CD8-positive, alpha-beta memory T cell (primary cell): Measurements from ENCODE around the gene MIR17HG. TPM values are rescaled to one million over a fixed set of nuclear protein-coding genes. Genes with fewer than 3 reads are reported as not detected.

Experiments used
- CTCF ChIA-PET: fragments of 350-600 bp; sonication (Branson Sonifier 250); formaldehyde crosslinking; loops from one replicate; lab custom pipeline; 2021; ENCODE audit warnings: antibody characterized with exemption; lab: Charles Lee
- POLR2A ChIA-PET: fragments of 350-600 bp; sonication (Branson Sonifier 250); formaldehyde crosslinking; loops from one replicate; lab custom pipeline; 2021; ENCODE audit warnings: antibody characterized with exemption; lab: Charles Lee
- DNase-seq, 5 donors: peaks; one replicate each; pipeline versions ENCODE4 v3.0.0 to v3.0.0-alpha.2; 2020 to 2022; ENCODE audit warnings: mixed read lengths in 1 of 5
- H3K27ac ChIP-seq: one replicate; pipeline ENCODE4 v1.7.0; 2013; ENCODE audit warnings: low read depth, mild to moderate bottlenecking, low read length, moderate library complexity
- H3K27me3 ChIP-seq: 2 replicates; pipeline ENCODE4 v1.7.0; 2013; ENCODE audit warnings: low read length, mild to moderate bottlenecking; ENCODE audit not compliant: insufficient read depth, poor library complexity, severe bottlenecking
- H3K36me3 ChIP-seq: 2 replicates; pipeline ENCODE4 v1.7.0; 2013; ENCODE audit warnings: mild to moderate bottlenecking, low read length, moderate library complexity; ENCODE audit not compliant: insufficient read depth
- H3K4me1 ChIP-seq: 2 replicates; pipeline ENCODE4 v1.7.0; 2013; ENCODE audit warnings: mild to moderate bottlenecking, low read length, moderate library complexity; ENCODE audit not compliant: insufficient read depth
- H3K4me3 ChIP-seq: 2 replicates; pipeline ENCODE4 v1.7.0; 2013; ENCODE audit warnings: mild to moderate bottlenecking, low read length
- H3K9me3 ChIP-seq: 2 replicates; pipeline ENCODE4 v1.7.0; 2013; ENCODE audit warnings: mild to moderate bottlenecking, low read length
- H3K27ac Mint-ChIP-seq, 8 donors: one replicate each; pipeline ENCODE4 v1.8.0; 2020 to 2021; ENCODE audit warnings: mixed read lengths in 8 of 8, mild to moderate bottlenecking in 6 of 8, inconsistent platforms in 3 of 8, moderate library complexity in 3 of 8
- H3K27me3 Mint-ChIP-seq, 2 donors: one replicate each; pipeline ENCODE4 v1.8.0; 2020 to 2021; ENCODE audit warnings: mixed read lengths in 2 of 2, mild to moderate bottlenecking in 1 of 2, moderate library complexity in 1 of 2
- H3K36me3 Mint-ChIP-seq, 3 donors: one replicate each; pipeline ENCODE4 v1.8.0; 2020 to 2021; ENCODE audit warnings: mixed read lengths in 3 of 3, inconsistent platforms in 1 of 3, mild to moderate bottlenecking in 1 of 3
- H3K4me1 Mint-ChIP-seq, 3 donors: one replicate each; pipeline ENCODE4 v1.8.0; 2020 to 2021; ENCODE audit warnings: mixed read lengths in 3 of 3, inconsistent platforms in 1 of 3, mild to moderate bottlenecking in 1 of 3
- H3K4me3 Mint-ChIP-seq, 7 donors: one replicate each; pipeline ENCODE4 v1.8.0; 2020 to 2021; ENCODE audit warnings: mixed read lengths in 7 of 7, mild to moderate bottlenecking in 6 of 7, moderate library complexity in 4 of 7, inconsistent platforms in 2 of 7
- H3K9me3 Mint-ChIP-seq, 5 donors: one replicate each; pipeline ENCODE4 v1.8.0; 2020 to 2022; ENCODE audit warnings: mixed read lengths in 5 of 5, mild to moderate bottlenecking in 3 of 5, moderate library complexity in 2 of 5, inconsistent platforms in 1 of 5
- polyA plus RNA-seq: library from polyadenylated mRNA; unstranded; fragments of 300-500 nt; fragmentation: Illumina TruSeq; gene quantifications from one replicate; pipeline ENCODE4 v1.2.3, GENCODE V29; 2021
- total RNA-seq, 2 experiments: library from RNA; stranded (reverse); gene quantifications; one replicate each; pipeline ENCODE4 v1.2.3, GENCODE V29; 2021

The MIR17HG gene
- total and polyA plus RNA-seq, 3 experiments from 2014 or later, result 0.26 to 21.5 (median 21.0) TPM

- ChIA-PET CTCF (interaction anchor here (1.1 to 1.4 kb wide), 2 partner anchors 31 to 62 kb away, joined by 3 to 4 read pairs; no protein-coding TSS in a partner anchor), POLR2A (no interaction called here)
- no peaks in the 10 kb centered on the region for H3K4me1 ChIP-seq
- no peak for DNase-seq
- H3K9me3 ChIP-seq, result no peaks in the 10 kb centered on the region
- no peak overlapping the region for H3K27ac Mint-ChIP-seq
- no peaks in the 10 kb centered on the region for H3K36me3 Mint-ChIP-seq
- no peak overlapping the region for H3K4me3 Mint-ChIP-seq
- peaks cover 0 to 6% (median 5%) of the 10 kb centered on the region in 3 donors for H3K4me1 Mint-ChIP-seq
- no peaks in the 10 kb centered on the region for H3K36me3 ChIP-seq
- H3K27me3 Mint-ChIP-seq, result peaks cover 4 to 14% of the 10 kb centered on the region in 2 donors
- H3K4me3 ChIP-seq, result no peak overlapping the region
- peaks cover 0 to 1% (median 0%) of the 10 kb centered on the region in 5 donors for H3K9me3 Mint-ChIP-seq
- H3K27me3 ChIP-seq, result no peaks in the 10 kb centered on the region
- no peak overlapping the region for H3K27ac ChIP-seq
These were observed 27.7 kb downstream of the MIR17HG start for GRCh38 chr13:91375116-91375729.

GRCh38 chr13:91381371-91381770, 33.9 kb downstream of the MIR17HG start:
- ChIA-PET CTCF (no interaction called here), POLR2A (no interaction called here)
- Histone ChIP-seq H3K27me3 (no peaks in the 10 kb centered on the region), H3K27ac (no peak overlapping the region), H3K9me3 (no peaks in the 10 kb centered on the region), H3K4me1 (no peaks in the 10 kb centered on the region), H3K36me3 (no peaks in the 10 kb centered on the region), H3K4me3 (no peak overlapping the region)
- Mint-ChIP-seq H3K36me3 (no peaks in the 10 kb centered on the region), H3K4me3 (no peak overlapping the region), H3K27ac (no peak overlapping the region), H3K27me3 (peaks cover 1 to 19% of the 10 kb centered on the region in 2 donors), H3K9me3 (no peaks in the 10 kb centered on the region), H3K4me1 (peaks cover 3 to 5% (median 4%) of the 10 kb centered on the region in 3 donors)
- DNase-seq, result no peak

GRCh38 chr13:91383836-91384235, 36.3 kb downstream of the MIR17HG start:
- H3K27me3 ChIP-seq, result no peaks in the 10 kb centered on the region
- POLR2A ChIA-PET, result no interaction called here
- no peaks in the 10 kb centered on the region for H3K36me3 ChIP-seq
- no peak overlapping the region for H3K27ac ChIP-seq
- no peak overlapping the region for H3K4me3 ChIP-seq
- H3K4me3 Mint-ChIP-seq, result no peak overlapping the region
- no peaks in the 10 kb centered on the region for H3K9me3 ChIP-seq
- no peaks in the 10 kb centered on the region for H3K9me3 Mint-ChIP-seq
- no peaks in the 10 kb centered on the region for H3K4me1 ChIP-seq
- no peak overlapping the region for H3K27ac Mint-ChIP-seq
- CTCF ChIA-PET, result interaction anchor here (1.2 kb wide), 1 partner anchor 12 kb away, joined by 3 read pairs; no protein-coding TSS in a partner anchor
- H3K36me3 Mint-ChIP-seq, result no peaks in the 10 kb centered on the region
- H3K27me3 Mint-ChIP-seq, result peaks cover 13 to 34% of the 10 kb centered on the region in 2 donors
- H3K4me1 Mint-ChIP-seq, result peaks cover 3 to 5% (median 4%) of the 10 kb centered on the region in 3 donors
- no peak for DNase-seq

- Mint-ChIP-seq H3K36me3 (no peaks in the 10 kb centered on the region), H3K9me3 (no peaks in the 10 kb centered on the region), H3K4me1 (peaks cover 3 to 5% (median 4%) of the 10 kb centered on the region in 3 donors), H3K27ac (no peak overlapping the region), H3K4me3 (no peak overlapping the region), H3K27me3 (peaks cover 15 to 42% of the 10 kb centered on the region in 2 donors)
- Histone ChIP-seq H3K4me3 (no peak overlapping the region), H3K27ac (no peak overlapping the region), H3K4me1 (no peaks in the 10 kb centered on the region), H3K36me3 (no peaks in the 10 kb centered on the region), H3K9me3 (no peaks in the 10 kb centered on the region), H3K27me3 (no peaks in the 10 kb centered on the region)
- DNase-seq, result no peak
- ChIA-PET CTCF (no interaction called here), POLR2A (no interaction called here)
These were observed 37.4 kb downstream of the MIR17HG start for GRCh38 chr13:91384896-91385295.

- peaks cover 27 to 68% of the 10 kb centered on the region in 2 donors for H3K27me3 Mint-ChIP-seq
- no peak overlapping the region for H3K27ac Mint-ChIP-seq
- Histone ChIP-seq H3K4me3 (no peak overlapping the region), H3K4me1 (no peaks in the 10 kb centered on the region), H3K27ac (no peak overlapping the region), H3K36me3 (no peaks in the 10 kb centered on the region), H3K27me3 (peaks cover 8% of the 10 kb centered on the region), H3K9me3 (no peaks in the 10 kb centered on the region)
- CTCF ChIA-PET, result no interaction called here
- H3K9me3 Mint-ChIP-seq, result no peaks in the 10 kb centered on the region
- POLR2A ChIA-PET, result no interaction called here
- H3K36me3 Mint-ChIP-seq, result no peaks in the 10 kb centered on the region
- no peak overlapping the region for H3K4me3 Mint-ChIP-seq
- H3K4me1 Mint-ChIP-seq, result no peaks in the 10 kb centered on the region
- no peak for DNase-seq
These were observed 41.7 kb downstream of the MIR17HG start for GRCh38 chr13:91389186-91389585.

GRCh38 chr13:91397595-91397994, 50.1 kb downstream of the MIR17HG start:
- H3K27me3 ChIP-seq, result peaks cover 21% of the 10 kb centered on the region

GRCh38 chr13:91398413-91399188, 51.1 kb downstream of the MIR17HG start, which contains the start of gene GPC5:
Gene GPC5, plus strand, starts transcription at chr13:91398621.
- H3K27me3 ChIP-seq, result peaks cover 26% of the 10 kb centered on the region
- ChIA-PET CTCF (interaction anchor here (1.0 to 2.1 kb wide), 2 partner anchors 9 to 85 kb away, joined by 3 to 7 read pairs; no protein-coding TSS in a partner anchor), POLR2A (no interaction called here)
- H3K4me3 Mint-ChIP-seq, result peak within 1 kb of the TSS; percentile 73 to 93 (median 79)
- H3K36me3 ChIP-seq, result no peaks in the 10 kb centered on the region
- H3K27ac ChIP-seq, result no peak within 1 kb of the TSS
- peaks cover 10 to 19% (median 13%) of the 10 kb centered on the region in 3 donors for H3K4me1 Mint-ChIP-seq
- no peaks in the 10 kb centered on the region for H3K9me3 ChIP-seq
- peaks cover 22% of the 10 kb centered on the region for H3K4me1 ChIP-seq
- peak within 1 kb of the TSS in 6 of 8 donors; percentile 1 to 73 (median 40) for H3K27ac Mint-ChIP-seq
- H3K9me3 Mint-ChIP-seq, result no peaks in the 10 kb centered on the region
- no peaks in the 10 kb centered on the region for H3K36me3 Mint-ChIP-seq
- H3K4me3 ChIP-seq, result peak within 1 kb of the TSS; percentile 56
- DNase-seq, result peak; percentile 70 to 86 (median 75)
- H3K27me3 Mint-ChIP-seq, result peaks cover 7 to 53% of the 10 kb centered on the region in 2 donors

More at GRCh38 chr13:91397595-91397994, 50.1 kb downstream of the MIR17HG start:
- Histone ChIP-seq H3K27ac (no peak overlapping the region), H3K9me3 (no peaks in the 10 kb centered on the region), H3K36me3 (no peaks in the 10 kb centered on the region), H3K4me3 (no peak overlapping the region), H3K4me1 (peaks cover 22% of the 10 kb centered on the region)
- Mint-ChIP-seq H3K36me3 (no peaks in the 10 kb centered on the region), H3K9me3 (no peaks in the 10 kb centered on the region), H3K4me3 (no peak overlapping the region), H3K4me1 (peaks cover 10 to 19% (median 13%) of the 10 kb centered on the region in 3 donors), H3K27me3 (peaks cover 7 to 48% of the 10 kb centered on the region in 2 donors), H3K27ac (no peak overlapping the region)
- DNase-seq, result no peak
- POLR2A ChIA-PET, result no interaction called here
- CTCF ChIA-PET, result interaction anchor here (2.1 kb wide), 1 partner anchor 10 kb away, joined by 7 read pairs; no protein-coding TSS in a partner anchor
